GM18498 (cell line): ENCODE results near the gene TRPM5.

Source experiments
- ATAC-seq: cut with Tn5 transposase; IDR thresholded peaks from one replicate; pipeline ENCODE4 v1.9.1; 2021; ENCODE audit warnings: mild to moderate bottlenecking, moderate library complexity; ENCODE audit not compliant: unreplicated experiment

The TRPM5 gene

DNA sequence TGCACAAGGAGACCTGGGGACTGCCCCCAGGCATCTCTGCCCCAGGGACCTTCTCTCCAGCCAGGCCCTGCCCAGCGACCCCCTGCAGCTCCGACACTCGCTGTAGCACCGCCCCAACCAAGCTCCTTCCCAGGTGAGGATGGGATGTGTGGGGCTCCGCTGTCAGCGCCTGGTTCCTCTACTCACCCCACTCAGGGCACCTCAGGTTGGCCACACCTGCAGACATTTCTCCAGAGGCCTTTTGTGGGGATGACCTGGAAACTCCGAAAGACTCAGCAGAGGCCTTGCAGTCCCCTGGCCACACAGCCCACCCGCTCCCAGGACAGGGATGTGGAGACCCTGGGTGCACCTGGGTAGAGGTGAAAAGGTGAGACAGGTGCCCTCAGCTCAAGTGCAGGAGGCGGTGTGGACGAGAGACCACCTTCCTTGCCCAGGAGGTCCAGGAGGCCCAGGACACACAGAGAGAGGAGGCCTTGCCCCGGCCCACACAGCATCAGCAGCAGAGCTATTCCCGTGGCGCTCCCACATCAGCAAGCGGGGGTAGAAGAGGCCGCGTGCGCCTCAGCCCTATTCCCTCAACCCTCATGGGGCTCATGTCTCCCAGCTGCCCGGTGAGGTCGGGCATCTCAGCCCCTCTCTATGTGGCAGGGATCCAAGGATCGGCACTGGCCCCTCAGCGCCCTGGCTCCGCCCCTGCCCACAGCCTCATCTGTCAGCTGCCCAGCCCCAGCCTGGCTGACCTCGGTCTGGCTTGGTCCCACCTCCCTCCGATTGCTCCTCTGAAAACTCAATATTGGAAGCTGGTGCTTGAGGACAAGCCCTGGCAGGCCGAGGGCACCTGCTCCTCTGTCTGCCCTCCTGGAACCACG is 20.9 kb downstream of the TRPM5 start:
- no peak for ATAC-seq

DNA sequence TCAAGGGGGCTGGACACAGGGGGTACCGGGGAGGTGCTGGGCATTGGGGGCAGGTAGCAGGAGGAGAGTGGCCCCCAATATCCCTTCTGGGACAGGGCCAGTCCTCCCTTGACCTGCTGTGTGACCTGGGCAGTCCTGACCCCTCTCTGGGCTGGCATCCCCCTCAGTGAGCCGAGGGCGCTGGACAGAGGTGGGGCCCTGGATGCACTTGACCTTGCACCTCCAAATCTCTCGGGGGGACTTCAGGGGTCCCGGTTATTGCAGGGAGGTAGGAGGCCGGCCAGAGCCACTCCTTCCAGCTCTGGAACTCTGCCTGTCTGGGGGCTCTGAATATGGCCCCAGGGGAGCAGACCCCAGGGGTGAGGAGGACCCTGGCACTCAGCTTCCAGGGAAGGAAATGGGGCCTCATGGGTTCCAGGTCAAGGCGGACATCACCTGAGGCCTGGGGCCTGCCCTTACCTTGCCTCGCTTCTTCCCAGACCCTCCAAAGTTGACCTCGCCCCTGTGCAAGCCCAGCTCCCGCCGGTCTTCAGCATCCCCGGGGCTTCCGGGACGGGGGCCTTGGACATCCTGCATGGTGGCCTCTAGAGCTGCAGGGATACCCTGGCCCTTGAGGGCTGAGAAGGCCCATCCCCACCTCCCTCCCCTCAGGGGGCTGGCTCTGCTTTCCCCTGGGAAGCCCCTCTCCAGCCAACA is 21.7 kb downstream of the TRPM5 start:
- no peak for ATAC-seq

DNA sequence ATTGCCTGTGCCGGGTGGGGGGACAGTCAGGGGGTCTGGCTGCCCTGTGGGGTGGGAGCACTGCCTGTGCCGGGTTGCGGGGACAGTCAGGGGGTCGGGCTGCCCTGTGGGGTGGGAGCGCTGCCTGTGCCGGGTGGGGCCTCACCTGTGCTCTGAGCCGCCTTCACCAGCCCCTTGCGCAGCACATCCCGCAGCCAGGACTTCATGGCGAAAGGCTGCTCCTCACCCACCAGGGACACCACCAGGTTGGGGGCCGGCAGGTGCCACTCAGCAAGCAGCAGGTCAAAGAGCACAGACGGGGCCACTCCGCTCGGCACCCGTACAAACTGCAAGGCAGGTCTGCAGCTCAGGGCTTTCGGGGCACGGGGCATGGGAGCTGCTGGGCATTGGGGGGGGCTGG is 22.3 kb downstream of the TRPM5 start:
- ATAC-seq = no peak

DNA sequence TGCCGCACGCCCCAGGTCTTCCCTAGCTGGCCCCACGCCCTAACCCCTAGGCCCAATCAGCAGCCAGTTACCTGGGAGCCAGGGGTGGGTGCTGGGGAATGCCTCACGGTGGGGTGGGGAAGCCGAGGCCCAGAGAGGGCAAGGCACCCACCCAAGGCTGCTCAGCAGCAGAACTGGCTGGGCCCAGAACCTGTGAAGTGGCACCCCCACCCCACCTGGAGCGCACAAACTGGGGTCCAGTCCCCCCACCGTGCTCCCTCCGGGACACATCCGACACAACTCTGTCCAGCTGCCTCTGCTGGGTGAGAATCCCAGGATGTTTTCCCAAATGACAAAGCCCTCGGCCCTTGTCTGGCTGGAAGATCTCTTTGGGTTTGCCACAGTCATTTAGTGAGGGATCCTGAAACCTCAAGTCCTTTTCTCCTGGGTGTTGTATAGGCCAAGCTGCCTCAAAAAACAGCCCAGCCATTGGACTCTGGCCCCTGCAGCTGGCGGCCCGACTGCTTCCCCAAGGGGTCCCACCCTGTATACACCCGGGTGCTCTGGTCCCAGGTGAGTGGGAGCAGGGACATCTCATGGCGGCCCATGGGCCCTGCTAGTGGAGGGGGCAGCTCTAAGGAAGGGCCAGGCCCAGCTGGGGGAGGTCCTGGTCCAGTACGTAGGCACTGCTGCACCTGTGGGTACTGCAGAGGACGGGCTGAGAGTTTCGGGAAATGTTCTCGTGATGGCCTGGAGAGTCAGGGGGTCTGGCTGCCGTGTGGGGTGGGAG is 22.9 kb downstream of the TRPM5 start:
- no peak for ATAC-seq

- peak; percentile 73 for ATAC-seq
Observed at GRCh38 chr11:2420502-2421225, 23.6 kb downstream of the TRPM5 start.

DNA sequence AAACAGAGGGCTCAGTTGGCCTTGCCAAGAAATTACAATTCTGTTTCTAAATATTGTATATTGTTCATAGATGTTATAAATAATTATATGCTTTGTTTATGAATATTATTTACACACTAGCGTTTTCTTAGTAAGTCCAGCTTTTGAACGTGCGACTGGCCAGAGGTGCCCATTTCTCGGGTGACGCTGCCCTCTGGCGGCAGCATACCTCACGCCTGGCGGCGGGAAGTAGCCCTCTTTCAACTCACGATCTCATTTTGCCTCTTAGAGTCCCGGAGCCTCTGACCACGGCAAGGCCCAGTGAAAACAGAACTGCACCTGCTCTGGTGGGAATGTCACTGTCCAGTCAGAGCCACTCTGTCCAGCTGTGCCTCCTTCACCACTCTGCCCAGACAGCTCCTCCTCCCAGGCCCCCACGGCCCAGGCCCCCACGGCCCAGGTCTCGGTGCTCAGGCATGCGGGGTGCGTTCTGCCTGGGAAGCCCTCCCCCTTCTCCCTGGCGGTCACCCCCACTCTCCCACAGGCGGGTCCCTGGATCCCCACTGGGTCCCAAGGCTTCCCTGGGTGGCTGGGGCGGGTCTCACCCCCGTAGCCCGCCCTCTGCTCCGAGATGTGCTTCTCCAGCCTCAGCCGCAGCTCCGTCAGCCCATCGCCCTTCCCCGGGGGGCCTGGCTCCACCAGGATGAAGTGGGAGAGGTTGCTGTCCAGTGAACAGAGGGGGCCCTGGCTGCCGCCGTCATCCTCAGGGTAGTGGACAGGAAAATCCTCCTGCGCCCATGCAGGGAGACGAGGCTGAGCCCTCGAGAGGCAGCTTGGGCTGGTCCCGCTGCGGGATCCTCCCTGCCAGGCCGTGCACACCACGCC is 24.4 kb downstream of the TRPM5 start:
- no peak for ATAC-seq

- no peak for ATAC-seq
Observed at GRCh38 chr11:2418693-2419360, 25.5 kb downstream of the TRPM5 start.

DNA sequence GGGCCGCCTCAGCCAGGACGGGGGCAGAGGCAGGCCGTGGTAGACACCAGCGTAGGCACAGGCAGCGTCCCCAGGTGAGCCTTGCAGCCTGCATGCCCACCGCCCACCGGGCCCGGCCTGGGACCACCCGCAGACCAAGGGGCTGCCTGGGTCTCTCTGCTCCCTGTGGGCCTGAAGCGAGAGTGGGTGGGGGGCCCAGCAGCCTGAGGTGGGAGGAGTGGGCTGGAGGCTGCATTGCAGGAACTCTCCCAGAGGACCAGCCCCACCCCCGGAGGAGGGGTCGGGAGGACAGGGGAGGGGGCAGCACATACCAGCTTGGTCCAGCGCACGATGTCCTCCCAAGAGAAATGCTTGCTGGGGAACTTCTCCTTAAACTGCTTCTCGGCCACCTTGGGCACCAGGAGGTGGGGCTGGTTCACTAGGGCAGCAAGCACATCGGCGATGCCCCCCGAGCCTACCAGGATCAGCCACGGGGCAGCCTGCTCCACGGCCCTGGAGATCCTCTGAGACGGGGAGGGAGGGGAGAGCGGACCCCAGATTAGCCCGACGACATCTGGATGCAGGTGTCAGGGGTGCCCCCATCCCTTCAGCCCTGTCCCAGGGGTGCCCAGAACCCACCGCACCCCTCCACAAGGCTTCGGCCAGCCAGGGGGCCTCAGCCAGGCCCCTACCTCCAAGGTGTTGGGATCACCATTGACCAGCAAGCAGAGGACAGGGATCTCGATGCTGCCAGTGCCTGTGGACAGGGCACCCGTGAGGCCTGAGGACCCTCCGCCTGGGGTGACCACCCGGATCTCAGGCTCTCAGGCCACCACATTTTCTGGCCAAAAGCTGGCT is 26.2 kb downstream of the TRPM5 start:
- ATAC-seq = no peak

- ATAC-seq = no peak
Observed at GRCh38 chr11:2416765-2417164, 27.5 kb downstream of the TRPM5 start.

GRCh38 chr11:2415601-2416380 is 28.5 kb downstream of the TRPM5 start:
- no peak for ATAC-seq

GRCh38 chr11:2415171-2415570 is 29.1 kb downstream of the TRPM5 start:
- no peak for ATAC-seq

GRCh38 chr11:2414616-2415015 is 29.7 kb downstream of the TRPM5 start:
- no peak for ATAC-seq

DNA sequence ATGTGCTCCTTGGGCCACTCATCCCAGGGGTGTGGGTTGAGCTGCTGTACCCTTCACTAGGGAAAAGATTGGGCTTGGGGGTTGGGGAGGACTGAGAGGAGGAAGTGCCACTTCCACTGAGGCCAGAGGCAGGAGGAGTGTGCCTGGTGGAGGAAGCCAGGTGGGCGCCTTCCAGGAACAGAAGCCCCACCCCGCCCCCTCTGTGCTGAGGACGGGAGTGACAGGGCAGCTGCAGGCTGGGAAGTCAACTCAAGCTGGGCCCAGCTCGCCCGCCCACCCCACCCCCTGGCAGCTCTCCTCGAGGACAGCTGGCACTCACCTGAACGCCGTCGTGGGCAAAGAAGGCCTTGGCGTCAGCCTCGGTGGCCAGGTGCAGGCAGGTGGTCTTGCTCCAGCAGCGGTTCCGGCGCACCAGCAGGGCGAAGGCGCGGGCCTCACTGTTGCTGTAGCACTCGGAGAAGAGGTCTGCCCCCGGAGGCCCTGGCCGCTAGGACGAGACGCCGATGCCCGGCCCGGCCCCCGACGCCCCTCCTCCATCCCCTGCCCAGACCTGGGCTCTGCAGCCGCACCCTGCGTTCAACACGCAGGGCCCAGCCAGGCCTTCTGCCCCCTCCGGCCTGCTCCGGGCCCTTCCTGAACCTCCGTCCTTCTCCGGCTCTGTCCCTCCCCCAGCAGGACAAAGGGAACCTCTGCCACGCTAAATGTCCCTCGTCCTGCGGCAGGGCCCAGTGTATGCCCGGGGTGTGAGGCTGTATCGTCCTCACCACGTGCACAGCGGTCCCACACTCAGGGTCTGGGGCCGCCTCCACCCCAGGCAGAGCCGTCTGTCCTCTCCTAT is 30.4 kb downstream of the TRPM5 start:
- no peak for ATAC-seq

DNA sequence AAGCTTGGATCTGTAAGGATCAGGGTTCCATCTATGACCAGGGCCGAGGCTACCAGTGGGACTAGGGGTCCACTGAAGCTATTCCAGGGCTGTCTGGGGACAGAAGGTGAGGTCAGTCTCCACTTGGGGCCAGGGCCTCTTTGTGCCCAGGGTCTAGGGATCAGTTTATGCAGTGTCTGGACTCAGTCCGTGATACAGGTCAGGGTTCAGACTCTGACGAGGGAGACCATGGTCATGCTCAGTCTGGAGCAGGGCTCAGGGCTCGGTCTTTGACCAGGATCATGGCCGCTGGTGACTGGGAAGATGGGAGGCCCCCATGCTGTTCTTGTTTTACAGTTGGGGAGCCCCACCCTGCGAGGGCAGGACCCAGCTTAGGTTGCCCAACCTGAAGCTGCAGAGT is 32.0 kb downstream of the TRPM5 start:
- ATAC-seq = no peak

- ATAC-seq = no peak
Observed at GRCh38 chr11:2411446-2412305, 32.6 kb downstream of the TRPM5 start.

- no peak for ATAC-seq
Observed at GRCh38 chr11:2410616-2411015, 33.7 kb downstream of the TRPM5 start.
